GM12878 (cell line): ENCODE data around the gene ACVR1C. TPM values are rescaled to one million over a fixed set of nuclear protein-coding genes. Genes with fewer than 3 reads are reported as not detected.
A peak's percentile ranks its signal among the peaks of the same experiment; 100 is the strongest.

Source experiments
- ATAC-seq: fragments of 200-7000 bp; cut with Tn5 transposase; 3 replicates; pipeline ENCODE4 v1.9.1; 2020; ENCODE audit warnings: mild to moderate bottlenecking, moderate library complexity
- BruUV-seq: library from RNA; stranded (reverse); fragments of 400-500 nt; replicated peaks from 2 replicates; lab custom pipeline; 2021; lab: Mats Ljungman, UMichigan
- CTCF ChIA-PET: fragments of 300-600 bp; sonication (Branson Sonifier 250); formaldehyde crosslinking; extraction: SDS; loops from one replicate; lab custom pipeline; 2021; ENCODE audit warnings: inconsistent platforms; lab: Yijun Ruan, JAX
- POLR2A ChIA-PET: fragments of 350-600 bp; formaldehyde crosslinking; extraction: SDS; loops from one replicate; lab custom pipeline; 2021; ENCODE audit warnings: inconsistent platforms; lab: Charles Lee
- RAD21 ChIA-PET: fragments of 300-600 bp; sonication (Branson Sonifier 250); formaldehyde crosslinking; loops from one replicate; lab custom pipeline; 2023; ENCODE audit warnings: antibody characterized with exemption; ENCODE audit not compliant: unreplicated experiment; lab: Charles Lee
- SMC1A ChIA-PET: fragments of 300-600 bp; sonication (Branson Sonifier 250); formaldehyde crosslinking; loops from one replicate; lab custom pipeline; 2023; ENCODE audit not compliant: unreplicated experiment, uncharacterized antibody; lab: Charles Lee
- DNase-seq: peaks from one replicate; pipeline ENCODE4 v3.0.0-alpha.2; 2011; ENCODE audit warnings: low read depth, low spot score
- FAIRE-seq: peaks from 3 replicates; lab custom pipeline; 2011; peaks lifted over from hg19 to GRCh38; lab: Jason Lieb, UNC
- H2AFZ ChIP-seq: 2 replicates; pipeline ENCODE4 v1.6.0; 2011; ENCODE audit warnings: low read depth, low read length, control low read depth; ENCODE audit not compliant: control insufficient read depth
- H3K27ac ChIP-seq: 2 replicates; pipeline ENCODE4 v1.5.1; 2011; ENCODE audit warnings: control low read depth; ENCODE audit not compliant: control insufficient read depth, insufficient read depth
- H3K27me3 ChIP-seq, 2 experiments: replicated peaks in 1 of 2; 2 replicates each; pipeline versions ENCODE4 v1.6.0 to v1.6.1; 2011; ENCODE audit warnings: low read length in 1 of 2; ENCODE audit not compliant: control insufficient read depth in 2 of 2, insufficient read depth in 2 of 2
- H3K36me3 ChIP-seq, 2 experiments: 2 replicates each; pipeline ENCODE4 v1.5.1; 2011; ENCODE audit warnings: low read length in 1 of 2; ENCODE audit not compliant: control insufficient read depth in 2 of 2, insufficient read depth in 2 of 2
- H3K4me1 ChIP-seq: 2 replicates; pipeline ENCODE4 v1.6.1; 2011; ENCODE audit warnings: mild to moderate bottlenecking, low read length, moderate library complexity, mixed read lengths; ENCODE audit not compliant: control insufficient read depth, insufficient read depth
- H3K4me2 ChIP-seq: 2 replicates; pipeline ENCODE4 v1.6.0; 2011; ENCODE audit warnings: control low read depth; ENCODE audit not compliant: control insufficient read depth, insufficient read depth
- H3K4me3 ChIP-seq: fragments of 200-600 bp; sonication (generic); 2 replicates; pipeline ENCODE4 v1.5.1; 2016
- H3K79me2 ChIP-seq: 2 replicates; pipeline ENCODE4 v1.6.0; 2011; ENCODE audit warnings: low read length; ENCODE audit not compliant: control insufficient read depth, insufficient read depth
- H3K9ac ChIP-seq: 2 replicates; pipeline ENCODE4 v1.8.0; 2011; ENCODE audit warnings: low read length, control low read depth, mixed read lengths; ENCODE audit not compliant: control insufficient read depth, insufficient read depth
- H3K9me3 ChIP-seq: replicated peaks from 3 replicates; pipeline ENCODE4 v1.5.1; 2011; ENCODE audit warnings: mild to moderate bottlenecking, low read length; ENCODE audit not compliant: control insufficient read depth, insufficient read depth
- H4K20me1 ChIP-seq: 2 replicates; pipeline ENCODE4 v1.6.0; 2011; ENCODE audit not compliant: control insufficient read depth, insufficient read depth
- ATF3 ChIP-seq: IDR thresholded peaks from 2 replicates; pipeline ENCODE4 v1.6.1; 2011; ENCODE audit warnings: low read depth, mild to moderate bottlenecking, low read length, moderate library complexity, borderline replicate concordance; ENCODE audit errors: extremely low read depth
- ATF7 ChIP-seq: fragments of 450-650 bp; IDR thresholded peaks from 2 replicates; pipeline ENCODE4 v1.6.1; 2016; ENCODE audit warnings: low read depth, mild to moderate bottlenecking
- HSF1 ChIP-seq: fragments of 150-350 bp; IDR thresholded peaks from 2 replicates; pipeline ENCODE4 v1.6.1; 2014; ENCODE audit warnings: mild to moderate bottlenecking, low read depth, low read length
- IRF4 ChIP-seq: IDR thresholded peaks from 2 replicates; pipeline ENCODE4 v1.6.1; 2011; ENCODE audit warnings: low read depth, low read length
- NR2C2 ChIP-seq: IDR thresholded peaks from 2 replicates; pipeline ENCODE4 v1.6.1; 2011; ENCODE audit warnings: borderline replicate concordance, low read depth; ENCODE audit not compliant: control insufficient read depth, insufficient read length
- RAD21 ChIP-seq: IDR thresholded peaks from 2 replicates; pipeline ENCODE4 v1.6.1; 2011; ENCODE audit warnings: mild to moderate bottlenecking, low read depth, low read length, moderate library complexity; ENCODE audit not compliant: insufficient read depth
- YBX1 ChIP-seq: fragments of 450-650 bp; IDR thresholded peaks from 2 replicates; pipeline ENCODE4 v1.6.1; 2016; ENCODE audit warnings: antibody characterized with exemption
- ZBED1 ChIP-seq: IDR thresholded peaks from 2 replicates; pipeline ENCODE4 v1.6.1; 2016; ENCODE audit warnings: borderline replicate concordance
- WGBS: methylation state at CpG from one replicate; pipeline ENCODE4 v1.1.6; 2016; ENCODE audit warnings: low lambda C conversion rate; ENCODE audit not compliant: insufficient replicate concordance, insufficient coverage; ENCODE audit errors: missing lambda C conversion rate; 5-methylcytosine and 5-hydroxymethylcytosine counted together
- in situ Hi-C: fragments of 300-500 bp; cut with MboI; formaldehyde crosslinking; loops from 9 replicates; pipeline ENCODE4 v1.14.3; 2018; ENCODE audit warnings: mixed read lengths
- intact Hi-C: fragments of 100-400 bp; cut with micrococcal nuclease; formaldehyde crosslinking; loops from one replicate; pipeline ENCODE4 v1.14.2; 2022; ENCODE audit not compliant: unreplicated experiment
- polyA plus RNA-seq, 11 experiments: library from polyadenylated mRNA; depleted of rRNA in 4 of 11; unstranded in 6 of 11; stranded (reverse) in 5 of 11; fragments of >200 nt; fragmentation: Nextera tagmentation in 4 of 11; fragmentation: Illumina TruSeq in 1 of 11; extraction: Ambion mirVana in 4 of 11; extraction: Trizol in 1 of 11; gene quantifications; 1 replicate in 1 of 11; 2 replicates in 10 of 11; pipeline versions ENCODE4 v1.2.1 to v1.2.3, GENCODE V29; 2011 to 2016; ENCODE audit warnings: inconsistent platforms in 2 of 11, missing spikeins in 2 of 11, low read depth in 1 of 11
- total RNA-seq, 4 experiments: library from RNA; depleted of rRNA in 3 of 4; stranded (reverse); fragments of >200 nt in 3 of 4; fragmentation: Illumina TruSeq in 1 of 4; extraction: Trizol in 1 of 4; gene quantifications; 2 replicates each; pipeline versions ENCODE4 v1.2.1 to v1.2.3, GENCODE V29; 2013 to 2021
- TF ChIP-seq, protein P1 (sequence below): fragments of 450-650 bp; IDR thresholded peaks from 2 replicates; pipeline ENCODE4 v1.6.1; 2014; ENCODE audit warnings: mild to moderate bottlenecking
- TF ChIP-seq, protein P2 (sequence below): fragments of 150-350 bp; IDR thresholded peaks from 2 replicates; pipeline ENCODE4 v1.6.1; 2016; ENCODE audit warnings: low read depth, low read length

The ACVR1C gene
- total and polyA plus RNA-seq, 10 of the 15 experiments (the other 5 are each of a cell fraction or from before 2014, with no cell fraction given), result not detected

DNA sequence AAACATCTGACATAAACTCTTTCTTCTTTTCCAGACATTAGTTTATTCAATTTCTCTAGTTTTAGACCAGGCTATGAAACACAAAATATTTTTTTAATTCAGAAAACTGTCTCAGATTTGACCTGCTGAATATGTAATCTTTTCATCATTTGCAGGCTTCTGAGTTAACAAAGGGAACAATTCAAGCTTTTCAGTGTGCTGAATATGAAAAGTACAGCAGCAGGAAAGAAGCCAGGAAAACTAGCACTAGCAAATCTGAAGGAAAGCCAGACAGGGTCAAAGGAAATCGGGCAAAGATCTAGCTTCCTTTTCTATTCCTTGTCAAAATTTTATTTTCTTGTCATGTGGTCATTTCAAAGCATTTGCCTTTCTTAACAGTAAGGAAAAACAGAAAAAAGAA is 35.3 kb downstream of the ACVR1C start:
- no peak overlapping the region for H3K4me2 ChIP-seq
- H3K27me3 ChIP-seq, result no peaks in the 10 kb centered on the region; a peak in 1 of 4 replicates
- WGBS, result 0% methylated on average over 1 of the region's 1 CpG
- no peak overlapping the region for H2AFZ ChIP-seq
- no peaks in the 10 kb centered on the region for H3K4me1 ChIP-seq
- DNase-seq (no peak), FAIRE-seq (no peak), ATAC-seq (no peak)
- ChIA-PET CTCF (interaction anchor here (0.7 to 6.8 kb wide), 6 partner anchors 8 to 290 kb away, joined by 3 to 90 read pairs (median 4); partner anchors contain the start of gene ERMN), RAD21 (interaction anchor here (1.0 kb wide), 2 partner anchors 11 to 290 kb away, joined by 3 to 7 read pairs; no protein-coding TSS in a partner anchor), POLR2A (interaction anchor here (0.5 kb wide), 1 partner anchor 291 kb away, joined by 3 read pairs; no protein-coding TSS in a partner anchor), SMC1A (interaction anchor here (0.9 to 2.1 kb wide), 5 partner anchors 12 to 291 kb away, joined by 3 to 16 read pairs (median 4); no protein-coding TSS in a partner anchor)
- no TSS peak for BruUV-seq
- no peaks in the 10 kb centered on the region for H3K36me3 ChIP-seq
- no peaks in the 10 kb centered on the region for H3K79me2 ChIP-seq
- TF ChIP-seq RAD21 (no peak), YBX1 (no peak), ATF7 (no peak)
- TF ChIP-seq, protein P1, sequence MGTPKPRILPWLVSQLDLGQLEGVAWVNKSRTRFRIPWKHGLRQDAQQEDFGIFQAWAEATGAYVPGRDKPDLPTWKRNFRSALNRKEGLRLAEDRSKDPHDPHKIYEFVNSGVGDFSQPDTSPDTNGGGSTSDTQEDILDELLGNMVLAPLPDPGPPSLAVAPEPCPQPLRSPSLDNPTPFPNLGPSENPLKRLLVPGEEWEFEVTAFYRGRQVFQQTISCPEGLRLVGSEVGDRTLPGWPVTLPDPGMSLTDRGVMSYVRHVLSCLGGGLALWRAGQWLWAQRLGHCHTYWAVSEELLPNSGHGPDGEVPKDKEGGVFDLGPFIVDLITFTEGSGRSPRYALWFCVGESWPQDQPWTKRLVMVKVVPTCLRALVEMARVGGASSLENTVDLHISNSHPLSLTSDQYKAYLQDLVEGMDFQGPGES, result no peak
- H3K4me3 ChIP-seq, result no peak overlapping the region
- intact Hi-C loops (no loop called here), in situ Hi-C loops (no loop called here)
- no peak overlapping the region for H3K27ac ChIP-seq
- no peaks in the 10 kb centered on the region for H3K9me3 ChIP-seq
- no peak overlapping the region for H3K9ac ChIP-seq
- no peaks in the 10 kb centered on the region for H4K20me1 ChIP-seq

DNA sequence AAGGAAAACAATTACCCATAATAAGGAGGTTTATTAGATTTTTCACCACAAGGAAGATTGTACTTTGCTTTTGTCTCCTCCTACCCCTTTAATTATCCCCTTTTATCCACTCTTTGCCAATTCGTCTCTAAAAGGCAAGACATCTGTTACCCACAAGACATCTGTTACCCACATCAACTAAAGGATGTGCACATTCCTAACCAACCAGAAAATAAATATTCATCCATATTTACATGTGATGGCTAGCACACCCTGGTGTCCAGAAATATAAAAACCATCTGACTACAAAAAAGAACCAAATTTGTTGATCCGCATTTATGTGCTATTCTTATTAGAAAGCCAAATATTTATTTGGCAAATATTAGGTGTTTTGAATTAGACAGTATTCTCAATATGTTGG is 35.7 kb downstream of the ACVR1C start:
- BruUV-seq, result no TSS peak
- intact Hi-C loops (no loop called here), in situ Hi-C loops (no loop called here)
- Histone ChIP-seq H3K4me1 (no peaks in the 10 kb centered on the region), H3K4me2 (no peak overlapping the region), H4K20me1 (no peaks in the 10 kb centered on the region), H3K4me3 (no peak overlapping the region), H3K27ac (no peak overlapping the region), H3K9ac (no peak overlapping the region), H3K9me3 (no peaks in the 10 kb centered on the region), H3K79me2 (no peaks in the 10 kb centered on the region), H3K36me3 (no peaks in the 10 kb centered on the region), H2AFZ (no peak overlapping the region), H3K27me3 (no peaks in the 10 kb centered on the region; a peak in 1 of 4 replicates)
- FAIRE-seq (peak; percentile 18), DNase-seq (no peak), ATAC-seq (no peak)
- ChIA-PET CTCF (interaction anchor here (6.8 kb wide), 1 partner anchor 290 kb away, joined by 90 read pairs; no protein-coding TSS in a partner anchor), POLR2A (no interaction called here), SMC1A (interaction anchor here (0.9 to 2.1 kb wide), 2 partner anchors 11 to 291 kb away, joined by 3 to 16 read pairs; no protein-coding TSS in a partner anchor), RAD21 (no interaction called here)
- 47% methylated on average over 2 of the region's 2 CpGs for WGBS
- TF ChIP-seq NR2C2, result no peak
- no peak for TF ChIP-seq HSF1
- TF ChIP-seq, protein P2, sequence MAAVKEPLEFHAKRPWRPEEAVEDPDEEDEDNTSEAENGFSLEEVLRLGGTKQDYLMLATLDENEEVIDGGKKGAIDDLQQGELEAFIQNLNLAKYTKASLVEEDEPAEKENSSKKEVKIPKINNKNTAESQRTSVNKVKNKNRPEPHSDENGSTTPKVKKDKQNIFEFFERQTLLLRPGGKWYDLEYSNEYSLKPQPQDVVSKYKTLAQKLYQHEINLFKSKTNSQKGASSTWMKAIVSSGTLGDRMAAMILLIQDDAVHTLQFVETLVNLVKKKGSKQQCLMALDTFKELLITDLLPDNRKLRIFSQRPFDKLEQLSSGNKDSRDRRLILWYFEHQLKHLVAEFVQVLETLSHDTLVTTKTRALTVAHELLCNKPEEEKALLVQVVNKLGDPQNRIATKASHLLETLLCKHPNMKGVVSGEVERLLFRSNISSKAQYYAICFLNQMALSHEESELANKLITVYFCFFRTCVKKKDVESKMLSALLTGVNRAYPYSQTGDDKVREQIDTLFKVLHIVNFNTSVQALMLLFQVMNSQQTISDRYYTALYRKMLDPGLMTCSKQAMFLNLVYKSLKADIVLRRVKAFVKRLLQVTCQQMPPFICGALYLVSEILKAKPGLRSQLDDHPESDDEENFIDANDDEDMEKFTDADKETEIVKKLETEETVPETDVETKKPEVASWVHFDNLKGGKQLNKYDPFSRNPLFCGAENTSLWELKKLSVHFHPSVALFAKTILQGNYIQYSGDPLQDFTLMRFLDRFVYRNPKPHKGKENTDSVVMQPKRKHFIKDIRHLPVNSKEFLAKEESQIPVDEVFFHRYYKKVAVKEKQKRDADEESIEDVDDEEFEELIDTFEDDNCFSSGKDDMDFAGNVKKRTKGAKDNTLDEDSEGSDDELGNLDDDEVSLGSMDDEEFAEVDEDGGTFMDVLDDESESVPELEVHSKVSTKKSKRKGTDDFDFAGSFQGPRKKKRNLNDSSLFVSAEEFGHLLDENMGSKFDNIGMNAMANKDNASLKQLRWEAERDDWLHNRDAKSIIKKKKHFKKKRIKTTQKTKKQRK, result no peak
- peak; percentile 50 for TF ChIP-seq RAD21
- TF ChIP-seq ATF3, result no peak
- TF ChIP-seq ZBED1, result no peak
- TF ChIP-seq IRF4, result no peak
